Suppressor macrophage treated with lipopolysaccharide for 4 hours (primary cell): Measurements from ENCODE around the gene HOXB5.

Source experiments
- DNase-seq: peaks from one replicate; pipeline ENCODE4 v3.0.0-alpha.2; 2020

Gene HOXB5

GRCh38 chr17:48588074-48588415 lies 5.5 kb downstream of the HOXB5 start:
- no peak for DNase-seq

- DNase-seq = no peak
Observed at GRCh38 chr17:48587276-48588073, 6.1 kb downstream of the HOXB5 start.

GRCh38 chr17:48586355-48587258 lies 7.0 kb downstream of the HOXB5 start:
- DNase-seq = no peak

GRCh38 chr17:48584223-48584741 lies 9.3 kb downstream of the HOXB5 start:
- no peak for DNase-seq

- no peak for DNase-seq
Observed at GRCh38 chr17:48583708-48584222, 9.8 kb downstream of the HOXB5 start.

GRCh38 chr17:48582750-48583069 lies 10.9 kb downstream of the HOXB5 start:
- no peak for DNase-seq

GRCh38 chr17:48579760-48580554 lies 13.6 kb downstream of the HOXB5 start:
- no peak for DNase-seq

- DNase-seq = no peak
Observed at GRCh38 chr17:48579471-48579759, 14.2 kb downstream of the HOXB5 start.

GRCh38 chr17:48578616-48579470 lies 14.7 kb downstream of the HOXB5 start:
- DNase-seq = no peak

GRCh38 chr17:48577946-48578615 lies 15.5 kb downstream of the HOXB5 start, which contains the start of gene HOXB4:
TSS of gene HOXB4 (minus strand) at chr17:48578350. CDS start at chr17:48578319, 31 bp downstream.
- peak; percentile 65 for DNase-seq

GRCh38 chr17:48577330-48577945 lies 16.1 kb downstream of the HOXB5 start:
- DNase-seq = no peak

GRCh38 chr17:48576479-48577309 lies 16.9 kb downstream of the HOXB5 start:
- no peak for DNase-seq

GRCh38 chr17:48575673-48576478 lies 17.7 kb downstream of the HOXB5 start:
- DNase-seq = no peak

- no peak for DNase-seq
Observed at GRCh38 chr17:48575066-48575582, 18.5 kb downstream of the HOXB5 start.

GRCh38 chr17:48574505-48575065 lies 19.0 kb downstream of the HOXB5 start:
- no peak for DNase-seq

GRCh38 chr17:48571826-48572417 lies 21.7 kb downstream of the HOXB5 start:
- no peak for DNase-seq

GRCh38 chr17:48571024-48571818 lies 22.4 kb downstream of the HOXB5 start:
- DNase-seq = no peak
